ENCODE data around the gene ARHGEF7. TPM values are rescaled to one million over a fixed set of nuclear protein-coding genes. Genes with fewer than 3 reads are reported as not detected.

The ARHGEF7 gene
- total RNA-seq, 4 donors from 2014 or later, result 42.8 to 125 (median 61.1) TPM

DNA sequence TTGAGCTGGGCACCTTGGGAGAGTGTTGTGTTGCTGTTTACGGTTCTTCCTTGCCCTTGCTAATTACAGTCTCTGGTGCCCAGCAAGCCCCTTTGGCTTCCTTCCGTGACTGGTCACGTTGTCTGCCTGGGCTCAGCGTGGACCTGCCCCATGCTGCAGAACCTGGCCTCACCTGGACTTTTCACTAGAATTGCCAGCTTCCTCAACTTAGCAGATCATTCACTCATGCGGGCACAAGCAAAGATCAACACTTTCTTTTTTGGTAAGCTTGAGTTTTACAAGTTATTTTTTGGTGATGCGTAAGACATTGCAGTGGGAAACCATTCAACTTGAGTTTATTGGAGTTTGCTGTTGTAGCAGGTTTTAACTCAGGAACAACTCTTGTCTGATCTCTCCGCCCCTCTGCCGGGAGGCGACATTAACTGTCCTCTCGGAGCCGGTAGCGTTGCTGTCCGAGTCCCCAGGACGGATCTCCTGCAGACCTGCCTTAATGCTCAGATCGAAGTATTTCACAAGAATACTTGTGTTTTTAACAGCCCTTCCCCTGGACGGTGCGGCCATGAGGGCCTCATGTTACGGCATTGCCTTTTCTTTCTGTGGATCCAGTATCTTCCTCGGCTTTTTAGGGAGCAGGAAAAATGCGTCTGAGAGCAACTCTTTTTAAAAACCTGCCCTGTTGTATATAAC lies 189.6 kb downstream of the ARHGEF7 start:
- intact Hi-C loops (cut with DNase I; ENCODE audit: low total_unique reads), result no loop called here
- DNase-seq (ENCODE audit: low spot score in 2 of 2), result peak in 1 of 2 donors; percentile 60
- 96% methylated on average over 20 of the region's 20 CpGs for WGBS, 2 donors

DNA sequence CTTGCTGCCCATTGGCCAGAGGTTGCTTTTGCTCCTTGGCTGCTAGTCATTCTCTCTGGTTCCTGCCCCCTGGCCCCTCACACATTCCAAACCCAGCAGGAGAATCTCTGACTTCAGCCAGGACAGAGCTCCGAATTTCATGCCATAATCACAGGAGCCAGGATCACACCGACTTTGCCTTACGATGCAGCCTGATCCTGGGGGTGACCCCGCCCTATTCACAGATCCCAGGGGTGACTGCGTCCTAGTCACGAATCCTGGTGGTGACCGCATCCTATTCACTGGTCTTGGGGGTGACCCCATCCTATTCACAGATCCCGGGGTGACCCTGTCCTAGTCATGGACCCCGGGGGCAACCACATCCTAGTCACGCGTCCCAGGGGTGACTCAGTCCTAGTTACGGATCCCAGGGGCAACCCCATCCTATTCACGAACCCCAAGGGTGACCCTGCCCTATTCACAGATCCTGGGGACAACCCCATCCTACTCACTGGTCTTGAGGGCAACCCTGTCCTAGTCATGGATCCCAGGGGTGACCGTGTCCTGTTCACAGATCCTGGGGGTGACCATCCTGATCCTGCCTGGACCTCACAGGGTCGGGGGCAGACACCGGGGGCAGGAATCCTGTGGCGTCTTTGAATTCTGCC lies 198.0 kb downstream of the ARHGEF7 start:
- no peak for TF ChIP-seq POLR2A (IDR thresholded peaks at IDR 0.05)
- TF ChIP-seq, protein P1, sequence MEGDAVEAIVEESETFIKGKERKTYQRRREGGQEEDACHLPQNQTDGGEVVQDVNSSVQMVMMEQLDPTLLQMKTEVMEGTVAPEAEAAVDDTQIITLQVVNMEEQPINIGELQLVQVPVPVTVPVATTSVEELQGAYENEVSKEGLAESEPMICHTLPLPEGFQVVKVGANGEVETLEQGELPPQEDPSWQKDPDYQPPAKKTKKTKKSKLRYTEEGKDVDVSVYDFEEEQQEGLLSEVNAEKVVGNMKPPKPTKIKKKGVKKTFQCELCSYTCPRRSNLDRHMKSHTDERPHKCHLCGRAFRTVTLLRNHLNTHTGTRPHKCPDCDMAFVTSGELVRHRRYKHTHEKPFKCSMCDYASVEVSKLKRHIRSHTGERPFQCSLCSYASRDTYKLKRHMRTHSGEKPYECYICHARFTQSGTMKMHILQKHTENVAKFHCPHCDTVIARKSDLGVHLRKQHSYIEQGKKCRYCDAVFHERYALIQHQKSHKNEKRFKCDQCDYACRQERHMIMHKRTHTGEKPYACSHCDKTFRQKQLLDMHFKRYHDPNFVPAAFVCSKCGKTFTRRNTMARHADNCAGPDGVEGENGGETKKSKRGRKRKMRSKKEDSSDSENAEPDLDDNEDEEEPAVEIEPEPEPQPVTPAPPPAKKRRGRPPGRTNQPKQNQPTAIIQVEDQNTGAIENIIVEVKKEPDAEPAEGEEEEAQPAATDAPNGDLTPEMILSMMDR (IDR thresholded peaks at IDR 0.05), result no peak
- 96% methylated on average over 17 of the region's 17 CpGs for WGBS, 2 donors
- intact Hi-C loops (cut with DNase I; ENCODE audit: low total_unique reads), result no loop called here
- no peak overlapping the region for H3K4me3 ChIP-seq (ENCODE audit: low read depth, poor library complexity, severe bottlenecking)
- DNase-seq (ENCODE audit: low spot score in 2 of 2), result no peak

More for the DNA sequence above, 189.6 kb downstream of the ARHGEF7 start:
- TF ChIP-seq, protein P1 (IDR thresholded peaks at IDR 0.05), result no peak
- no peak for TF ChIP-seq POLR2A (IDR thresholded peaks at IDR 0.05)
- no peak overlapping the region for H3K4me3 ChIP-seq (ENCODE audit: low read depth, poor library complexity, severe bottlenecking)

DNA sequence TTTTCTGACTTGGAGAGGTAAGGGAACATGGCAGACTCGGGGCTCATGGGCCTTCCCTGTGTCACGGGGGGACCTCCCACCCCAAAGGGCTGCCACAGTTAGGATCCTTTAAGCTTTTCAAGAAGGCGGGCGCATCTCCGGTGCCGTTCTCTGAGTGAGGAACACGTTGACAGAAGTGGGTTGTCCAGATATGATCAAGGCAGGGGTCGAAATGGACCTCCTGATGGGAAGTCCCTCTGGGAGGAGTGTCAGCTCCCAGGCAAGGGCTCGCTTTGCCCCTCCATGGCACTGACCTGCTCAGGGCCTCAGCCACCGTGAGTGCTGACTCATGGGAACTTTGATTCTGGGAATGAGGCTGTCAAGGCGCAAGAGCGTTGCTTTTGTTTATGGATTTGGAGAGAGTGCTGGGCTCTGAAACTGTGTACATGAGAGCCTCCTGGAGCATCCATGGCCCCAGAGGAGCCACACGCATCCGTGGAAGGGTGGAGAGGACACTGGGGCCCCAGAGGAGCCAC lies 198.9 kb downstream of the ARHGEF7 start:
- no peak for DNase-seq (ENCODE audit: low spot score in 2 of 2)
- no peak overlapping the region for H3K4me3 ChIP-seq (ENCODE audit: low read depth, poor library complexity, severe bottlenecking)
- intact Hi-C loops (cut with DNase I; ENCODE audit: low total_unique reads), result no loop called here
- WGBS, 2 donors, result 81 to 84% methylated on average over 14 of the region's 14 CpGs
- TF ChIP-seq, protein P1 (IDR thresholded peaks at IDR 0.05), result no peak
- TF ChIP-seq POLR2A (IDR thresholded peaks at IDR 0.05), result no peak

DNA sequence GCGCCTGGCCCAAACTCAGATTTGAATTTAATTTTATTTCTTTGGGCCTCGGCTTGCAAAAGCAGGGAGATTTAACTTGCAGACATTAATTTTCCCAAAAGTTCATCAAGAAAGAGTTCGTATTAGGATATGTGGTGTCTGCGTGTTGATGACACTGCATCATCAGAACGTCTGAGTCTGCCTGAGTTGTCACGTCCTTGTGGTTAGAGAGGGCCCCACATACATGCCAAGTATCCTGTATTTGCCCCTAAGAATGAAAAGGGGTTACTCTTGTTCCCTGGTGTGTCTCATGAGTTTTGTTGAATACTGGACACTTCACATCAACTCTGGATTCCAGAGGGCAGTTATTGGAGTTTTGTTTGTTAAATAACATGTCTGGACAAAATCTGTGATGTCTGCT lies 199.7 kb downstream of the ARHGEF7 start:
- intact Hi-C loops (cut with DNase I; ENCODE audit: low total_unique reads), result no loop called here
- 72 to 80% methylated on average over 6 of the region's 6 CpGs for WGBS, 2 donors
- H3K4me3 ChIP-seq (ENCODE audit: low read depth, poor library complexity, severe bottlenecking), result no peak overlapping the region
- no peak for DNase-seq (ENCODE audit: low spot score in 2 of 2)
- no peak for TF ChIP-seq POLR2A (IDR thresholded peaks at IDR 0.05)
- TF ChIP-seq, protein P1 (IDR thresholded peaks at IDR 0.05), result no peak

DNA sequence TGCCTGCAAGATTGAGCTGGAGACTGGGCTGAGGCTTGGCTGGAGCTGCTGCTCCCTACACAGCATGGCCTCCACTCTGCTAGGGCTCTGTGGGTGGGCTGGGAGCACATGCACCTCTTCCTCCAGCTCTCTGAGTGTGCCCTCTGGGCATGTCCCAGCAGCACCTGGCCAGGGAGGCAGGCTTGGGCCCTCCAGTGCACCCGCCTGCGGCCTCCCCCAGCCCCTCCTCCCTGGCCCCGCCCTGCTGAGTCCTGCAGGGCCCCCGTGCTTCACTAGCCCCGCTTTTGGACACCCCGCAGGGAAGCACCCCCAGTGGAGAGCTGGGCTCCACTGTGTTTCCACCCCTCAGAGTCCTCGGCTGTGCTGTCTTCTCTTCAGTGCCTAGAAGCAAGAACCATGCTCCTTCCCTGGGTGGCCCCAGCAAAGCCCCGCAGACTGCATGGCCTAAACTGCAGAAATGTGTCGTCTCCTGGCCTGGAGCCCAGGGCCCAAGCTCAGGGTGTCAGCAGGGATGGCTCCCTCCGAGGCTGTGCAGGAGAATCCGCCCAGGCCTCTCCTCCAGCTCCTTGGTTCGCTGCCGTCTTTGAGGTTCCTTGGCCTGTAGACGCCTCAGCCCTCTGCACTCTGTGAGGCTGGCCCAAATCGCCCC lies 200.4 kb downstream of the ARHGEF7 start:
- 82 to 83% methylated on average over 14 to 15 of the region's 15 CpGs for WGBS, 2 donors
- TF ChIP-seq, protein P1 (IDR thresholded peaks at IDR 0.05), result no peak
- no peak for TF ChIP-seq POLR2A (IDR thresholded peaks at IDR 0.05)
- DNase-seq (ENCODE audit: low spot score in 2 of 2), result no peak
- intact Hi-C loops (cut with DNase I; ENCODE audit: low total_unique reads), result no loop called here
- no peak overlapping the region for H3K4me3 ChIP-seq (ENCODE audit: low read depth, poor library complexity, severe bottlenecking)

Measured in lower leg skin (tissue), 4 donors.